GM12873 (cell line): ENCODE data around the gene HYLS1.

Experiments
- TF ChIP-seq, protein P1 (sequence below): IDR thresholded peaks from 2 replicates; pipeline ENCODE4 v1.5.1; 2012; ENCODE audit warnings: low read depth, mild to moderate bottlenecking, moderate library complexity, low read length, control low read depth; ENCODE audit not compliant: insufficient read depth; ENCODE audit errors: missing control alignments

The HYLS1 gene

DNA sequence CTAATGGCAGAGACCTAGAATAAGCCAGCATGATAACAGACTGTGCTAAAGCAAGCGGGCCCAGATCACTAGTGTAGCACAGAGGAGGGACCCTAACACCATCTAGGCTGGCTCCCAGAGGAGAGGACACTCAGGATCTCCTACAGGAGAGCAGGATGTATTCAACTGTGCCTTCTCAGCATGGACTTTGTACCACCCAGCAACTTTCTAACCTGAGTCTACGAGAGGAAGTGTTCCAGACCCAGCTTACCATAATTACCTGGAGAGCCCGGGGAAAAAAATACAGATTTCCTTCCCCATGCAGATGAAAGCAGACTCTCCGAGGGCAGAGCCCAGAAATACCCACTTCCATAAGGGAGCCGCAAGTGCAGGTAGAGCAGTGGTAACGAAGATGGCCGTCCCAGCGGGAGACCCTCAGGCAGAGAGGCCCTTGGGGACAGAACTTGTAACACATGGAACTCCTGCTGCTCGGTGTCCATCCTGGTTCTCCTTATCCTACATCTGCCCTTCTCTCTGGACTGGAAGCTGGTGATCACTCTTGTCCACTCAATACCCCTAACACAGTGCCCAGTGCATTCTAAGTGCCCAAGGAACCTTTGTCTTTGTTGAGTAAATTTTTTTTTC lies 37.0 kb downstream of the HYLS1 start:
- TF ChIP-seq, protein P1, sequence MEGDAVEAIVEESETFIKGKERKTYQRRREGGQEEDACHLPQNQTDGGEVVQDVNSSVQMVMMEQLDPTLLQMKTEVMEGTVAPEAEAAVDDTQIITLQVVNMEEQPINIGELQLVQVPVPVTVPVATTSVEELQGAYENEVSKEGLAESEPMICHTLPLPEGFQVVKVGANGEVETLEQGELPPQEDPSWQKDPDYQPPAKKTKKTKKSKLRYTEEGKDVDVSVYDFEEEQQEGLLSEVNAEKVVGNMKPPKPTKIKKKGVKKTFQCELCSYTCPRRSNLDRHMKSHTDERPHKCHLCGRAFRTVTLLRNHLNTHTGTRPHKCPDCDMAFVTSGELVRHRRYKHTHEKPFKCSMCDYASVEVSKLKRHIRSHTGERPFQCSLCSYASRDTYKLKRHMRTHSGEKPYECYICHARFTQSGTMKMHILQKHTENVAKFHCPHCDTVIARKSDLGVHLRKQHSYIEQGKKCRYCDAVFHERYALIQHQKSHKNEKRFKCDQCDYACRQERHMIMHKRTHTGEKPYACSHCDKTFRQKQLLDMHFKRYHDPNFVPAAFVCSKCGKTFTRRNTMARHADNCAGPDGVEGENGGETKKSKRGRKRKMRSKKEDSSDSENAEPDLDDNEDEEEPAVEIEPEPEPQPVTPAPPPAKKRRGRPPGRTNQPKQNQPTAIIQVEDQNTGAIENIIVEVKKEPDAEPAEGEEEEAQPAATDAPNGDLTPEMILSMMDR: no peak

DNA sequence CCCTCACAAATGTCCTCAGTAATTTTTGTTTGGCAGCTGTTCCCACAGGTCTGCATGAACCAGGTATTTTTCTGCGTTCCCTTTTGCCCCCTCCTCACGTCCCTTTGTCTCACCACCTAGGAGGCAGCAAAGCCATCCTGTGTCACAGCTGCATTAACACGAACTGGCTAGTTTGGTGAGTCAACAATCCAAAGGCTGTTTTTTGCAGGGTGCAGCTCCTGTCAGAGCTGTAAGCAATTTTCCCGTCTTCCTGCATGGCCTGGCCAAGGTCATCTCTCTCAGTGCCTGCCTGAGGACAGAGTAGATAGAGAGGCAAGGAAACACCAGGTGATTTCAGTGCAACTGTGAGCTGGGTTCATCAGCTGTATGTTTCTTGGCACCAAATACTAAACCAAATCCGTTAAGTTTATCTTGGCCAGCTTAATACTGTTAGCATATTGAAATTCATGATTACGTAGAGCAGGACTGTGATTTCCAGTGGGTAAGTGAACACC lies 37.8 kb downstream of the HYLS1 start:
- TF ChIP-seq, protein P1: no peak

DNA sequence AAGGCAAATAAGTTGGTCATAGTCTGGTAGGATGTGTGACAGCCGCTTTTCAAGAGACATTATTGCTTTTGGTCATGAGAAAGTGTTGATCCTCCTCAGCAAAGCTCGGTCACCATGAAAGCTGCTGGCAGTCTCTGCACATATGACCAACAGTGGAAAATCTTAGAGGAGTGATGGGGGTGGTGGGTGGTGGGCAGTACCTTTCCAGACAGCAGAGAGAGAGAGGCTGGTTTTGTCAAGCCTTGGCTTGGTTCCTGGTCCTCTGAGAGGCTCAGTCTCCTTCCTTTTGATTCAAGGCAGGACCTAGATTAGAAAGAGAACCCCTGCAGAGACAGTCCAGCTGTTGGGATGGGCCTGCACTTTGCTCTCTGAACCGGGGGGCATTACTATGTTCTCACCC lies 38.3 kb downstream of the HYLS1 start:
- TF ChIP-seq, protein P1: no peak

- TF ChIP-seq, protein P1: no peak
Measured at GRCh38 chr11:125926682-125927081, 39.2 kb downstream of the HYLS1 start.

DNA sequence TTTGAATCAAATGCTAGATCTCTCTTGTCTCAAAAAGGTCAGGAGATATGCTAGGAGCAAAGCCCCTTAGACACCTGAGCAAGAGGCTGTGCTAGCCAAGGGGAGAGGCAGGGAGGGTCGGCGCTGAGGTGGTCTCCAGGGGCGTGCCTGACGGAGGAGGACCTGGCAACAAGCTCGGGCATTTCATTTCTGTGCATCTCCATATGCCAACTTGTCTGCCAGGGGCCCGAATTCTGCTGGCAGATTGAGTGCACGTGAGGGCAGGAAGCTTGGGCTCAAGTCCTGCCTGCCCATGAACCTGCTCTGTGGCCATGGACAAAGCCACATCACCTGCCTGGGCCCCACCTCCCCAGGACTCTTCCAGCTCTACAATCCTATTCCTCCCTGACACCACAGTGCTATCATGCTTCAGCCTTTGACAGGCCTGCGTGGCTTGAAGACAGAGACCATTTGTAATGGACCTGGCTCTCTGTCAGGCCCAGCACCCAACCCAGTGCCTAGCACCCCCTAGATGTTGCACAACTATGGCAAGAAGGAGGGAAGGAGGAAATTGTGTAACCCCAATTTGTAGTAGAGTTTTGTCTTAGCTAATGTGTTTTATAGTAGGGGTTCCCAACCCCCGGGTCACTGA lies 42.1 kb downstream of the HYLS1 start:
- TF ChIP-seq, protein P1: no peak

GRCh38 chr11:125930076-125930450 lies 42.6 kb downstream of the HYLS1 start:
- TF ChIP-seq, protein P1: no peak

- TF ChIP-seq, protein P1: no peak
Measured at GRCh38 chr11:125931116-125931515, 43.6 kb downstream of the HYLS1 start.
